HG03469 (cell line): Measurements from ENCODE around the gene VEGFC.
A peak's percentile ranks its signal among the peaks of the same experiment; 100 is the strongest.

Source experiments
- ATAC-seq: cut with Tn5 transposase; IDR thresholded peaks from one replicate; pipeline ENCODE4 v1.9.1; 2021; ENCODE audit warnings: mild to moderate bottlenecking, moderate library complexity, moderate number of reproducible peaks; ENCODE audit not compliant: unreplicated experiment

VEGFC gene

GRCh38 chr4:176709417-176709816 is 83.3 kb downstream of the VEGFC start:
- no peak for ATAC-seq

DNA sequence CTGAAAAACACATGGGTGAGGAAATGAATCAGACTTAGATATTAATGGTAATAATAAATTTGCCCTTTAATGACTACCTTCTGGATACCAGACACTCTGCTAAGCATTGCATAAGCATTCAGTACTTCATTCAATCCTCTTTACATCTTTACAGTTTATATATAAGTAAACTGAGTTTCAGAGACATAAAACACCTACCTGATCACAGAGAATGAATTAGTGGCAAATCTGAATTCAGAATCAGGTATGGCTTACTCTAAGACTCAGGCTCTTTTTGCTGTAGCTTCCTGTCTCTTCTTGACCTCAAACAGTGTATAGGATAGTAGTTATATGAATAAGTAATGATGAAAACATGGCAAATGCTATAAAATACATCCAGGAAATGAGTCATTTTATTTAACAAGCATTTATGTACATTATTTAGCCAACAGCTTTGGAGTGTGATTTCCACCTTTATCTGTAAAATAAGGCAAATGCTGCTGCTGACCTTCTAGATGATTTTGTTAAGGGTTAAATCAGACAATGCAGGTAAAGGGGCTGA is 83.9 kb downstream of the VEGFC start:
- no peak for ATAC-seq

GRCh38 chr4:176690716-176691115 is 102.0 kb downstream of the VEGFC start:
- ATAC-seq: no peak

DNA sequence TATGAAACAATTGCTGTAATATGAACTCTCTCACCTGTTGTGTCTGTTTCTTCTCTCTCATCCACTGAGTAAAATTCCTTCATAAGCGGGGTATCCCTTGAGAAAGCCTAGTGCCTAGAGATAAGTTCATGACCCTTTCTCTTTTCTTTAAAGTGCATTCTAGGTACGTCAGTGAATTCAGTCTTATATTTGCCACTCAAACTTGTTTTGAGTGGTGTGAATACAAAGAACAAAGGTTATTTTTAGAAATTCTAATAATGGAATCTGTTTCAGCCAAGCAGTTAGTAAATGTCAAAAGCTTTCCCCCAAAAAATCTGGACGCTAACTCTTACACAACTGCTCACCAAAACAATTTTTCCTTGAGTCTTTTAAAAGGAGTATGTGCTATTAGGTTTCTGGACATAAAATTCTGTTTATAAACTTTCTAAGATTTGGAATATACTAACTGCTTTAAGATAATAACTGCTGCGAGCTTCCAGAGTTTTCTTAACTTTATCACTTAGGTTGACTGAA is 112.0 kb downstream of the VEGFC start:
- no peak for ATAC-seq

- no peak for ATAC-seq
Measured at GRCh38 chr4:176676901-176677300, 115.8 kb downstream of the VEGFC start.

GRCh38 chr4:176675810-176676209 is 116.9 kb downstream of the VEGFC start:
- ATAC-seq: no peak

- ATAC-seq: no peak
Measured at GRCh38 chr4:176671532-176671931, 121.2 kb downstream of the VEGFC start.

- ATAC-seq: no peak
Measured at GRCh38 chr4:176668324-176668723, 124.4 kb downstream of the VEGFC start.

- no peak for ATAC-seq
Measured at GRCh38 chr4:176664964-176665363, 127.8 kb downstream of the VEGFC start.

DNA sequence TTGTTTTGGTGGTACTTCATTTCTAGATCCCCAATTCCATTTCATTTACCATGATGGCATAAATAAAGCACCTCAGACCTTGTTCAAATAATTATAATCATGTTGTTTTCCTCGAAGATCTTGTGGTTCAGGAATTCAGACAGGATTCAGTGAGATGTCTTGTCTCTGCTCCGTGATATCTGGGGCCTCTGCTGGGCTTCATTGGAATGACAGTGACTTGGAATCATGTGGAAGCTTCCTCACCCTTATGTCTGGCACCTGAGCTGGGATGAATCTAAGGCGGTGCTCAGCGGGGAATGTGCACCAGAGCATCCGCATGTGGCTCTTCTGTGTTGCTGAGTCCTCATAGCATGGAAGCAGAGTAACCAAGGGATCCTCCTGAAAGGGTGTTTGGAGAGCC is 132.2 kb downstream of the VEGFC start:
- no peak for ATAC-seq

- no peak for ATAC-seq
Measured at GRCh38 chr4:176656108-176656507, 136.6 kb downstream of the VEGFC start.

GRCh38 chr4:176654565-176655216 is 138.0 kb downstream of the VEGFC start:
- no peak for ATAC-seq

DNA sequence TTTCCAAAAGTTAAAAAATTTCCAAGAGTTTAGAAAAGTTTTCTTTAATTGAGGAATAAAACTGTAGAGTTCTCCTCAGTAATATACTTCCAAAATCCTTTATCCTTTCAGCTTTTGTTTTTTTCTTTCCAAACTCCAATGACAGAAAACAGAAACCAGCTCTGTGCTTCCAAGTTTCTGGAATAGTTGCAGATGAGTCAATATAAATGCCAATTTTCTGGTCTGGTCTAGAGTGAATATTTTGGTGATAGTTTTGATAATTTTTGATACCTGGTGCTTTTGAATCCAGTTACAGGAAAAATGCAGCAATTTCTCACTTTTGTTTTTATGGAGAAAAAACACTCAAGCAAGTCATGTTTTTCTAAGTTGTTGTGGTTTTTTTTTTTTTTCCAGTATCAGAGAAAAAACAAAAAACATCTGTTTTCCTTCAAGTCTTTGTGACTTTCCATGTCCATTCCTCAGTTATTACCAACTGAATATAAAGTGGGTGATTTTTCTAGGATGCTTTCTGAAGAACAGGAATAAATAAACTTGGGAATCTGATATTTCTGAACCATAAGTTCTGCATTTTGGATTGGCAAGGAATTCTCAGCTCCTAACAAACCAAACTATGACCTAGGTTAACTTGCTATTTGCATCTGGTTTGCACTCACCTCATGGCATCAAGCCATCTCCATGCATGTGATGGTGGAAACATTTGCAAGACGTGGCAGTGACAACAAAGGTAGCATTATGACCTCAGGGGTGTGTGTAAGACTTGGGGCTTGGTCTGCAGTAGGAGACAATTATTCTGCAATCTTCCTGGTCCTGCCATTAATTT is 139.1 kb downstream of the VEGFC start:
- no peak for ATAC-seq

DNA sequence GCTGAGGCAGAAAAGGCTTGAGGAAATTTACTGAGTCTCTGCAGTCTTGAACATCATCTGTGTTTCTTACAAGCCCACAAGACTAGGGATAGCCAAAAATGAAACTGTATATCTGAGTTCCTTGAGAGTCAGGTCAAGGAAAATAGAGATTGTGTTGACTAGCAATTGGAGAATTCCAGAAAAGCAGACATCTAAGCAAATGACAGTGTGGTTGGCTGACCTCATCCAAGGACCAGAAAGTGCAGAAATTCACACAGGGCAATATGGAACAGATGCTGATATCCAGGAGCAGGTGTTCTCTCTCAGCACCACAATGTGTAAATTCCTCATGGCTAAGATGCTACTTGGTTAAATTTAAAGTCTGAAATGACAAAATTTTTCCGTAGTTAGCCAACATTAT is 146.4 kb downstream of the VEGFC start:
- ATAC-seq: no peak

- no peak for ATAC-seq
Measured at GRCh38 chr4:176645246-176645960, 147.3 kb downstream of the VEGFC start.

DNA sequence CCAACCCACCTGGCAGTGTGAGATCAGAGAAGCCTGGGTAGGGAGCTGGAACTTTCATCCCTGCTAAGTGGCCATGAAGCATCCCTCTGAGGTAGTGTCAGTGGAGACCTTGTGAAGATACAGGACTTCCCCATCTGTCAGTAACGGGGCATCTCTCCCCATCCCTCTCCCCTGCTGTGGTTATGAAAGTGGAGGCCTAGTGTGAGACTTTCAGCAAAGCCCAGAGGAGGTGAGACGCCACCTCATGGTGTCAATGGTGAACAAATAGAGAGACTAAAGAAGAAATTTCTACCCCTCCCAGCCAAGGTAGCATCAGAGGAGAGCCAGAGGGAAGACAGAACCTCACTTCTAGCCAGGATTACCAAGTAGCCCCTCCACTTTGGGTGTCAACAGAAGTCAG is 150.2 kb downstream of the VEGFC start:
- peak; percentile 65 for ATAC-seq

DNA sequence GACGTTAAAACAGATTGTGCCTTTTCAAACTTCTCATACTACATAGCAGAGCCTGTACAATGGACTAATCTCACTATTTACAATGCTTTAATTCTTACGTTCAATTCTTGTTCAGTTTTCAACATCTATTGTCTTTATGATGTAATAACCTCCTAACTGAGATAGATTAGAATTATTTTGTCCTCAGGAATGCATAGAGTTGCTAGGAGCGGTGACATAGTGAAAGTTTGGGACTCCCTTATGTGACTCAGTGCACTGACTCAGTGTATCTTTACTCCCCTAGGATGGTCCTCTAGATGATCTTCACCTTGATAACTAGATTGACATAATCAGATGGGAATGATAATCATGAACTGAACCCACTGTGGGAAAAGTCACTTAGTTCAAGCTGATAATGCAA is 151.5 kb downstream of the VEGFC start:
- no peak for ATAC-seq

GRCh38 chr4:176638992-176639391 is 153.7 kb downstream of the VEGFC start:
- ATAC-seq: no peak

DNA sequence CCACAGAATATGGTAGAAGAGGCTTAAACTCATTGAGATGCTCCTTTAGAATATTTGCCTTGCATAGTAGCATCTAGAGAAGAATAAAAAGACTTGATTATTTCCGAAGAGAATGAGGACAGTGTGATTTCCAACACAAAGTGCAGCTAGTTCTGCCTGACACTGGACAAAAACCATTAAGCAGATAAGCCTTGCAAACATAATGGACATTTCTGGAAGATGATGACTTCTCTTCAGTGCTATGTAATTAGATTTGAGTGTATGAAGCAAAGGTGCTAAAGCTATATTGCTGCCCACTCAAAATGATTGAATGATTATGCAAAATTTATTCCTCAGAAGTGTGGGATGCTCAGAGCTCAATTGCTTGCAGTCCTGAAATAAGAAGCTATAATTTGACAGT is 156.4 kb downstream of the VEGFC start:
- no peak for ATAC-seq

- ATAC-seq: no peak
Measured at GRCh38 chr4:176635372-176636261, 157.1 kb downstream of the VEGFC start.
